Aorta (tissue), 5 donors: ENCODE measurements around the gene SENP1. TPM values are rescaled to one million over a fixed set of nuclear protein-coding genes. Genes with fewer than 3 reads are reported as not detected.

Source experiments
- ATAC-seq: fragments of 200-7000 bp; cut with Tn5 transposase; one replicate; pipeline ENCODE4 v1.9.1; 2022; ENCODE audit warnings: moderate library complexity; ENCODE audit not compliant: low FRiP score
- DNase-seq, 2 donors: peaks; one replicate each; pipeline ENCODE4 v3.0.0-alpha.2; 2020
- H3K27ac ChIP-seq, 2 donors: one replicate each; pipeline ENCODE4 v1.5.1; 2013; ENCODE audit warnings: low read length in 2 of 2, mild to moderate bottlenecking in 2 of 2, moderate library complexity in 2 of 2, control low read depth in 1 of 2, inconsistent platforms in 1 of 2, low read depth in 1 of 2
- H3K27me3 ChIP-seq, 2 donors: one replicate each; pipeline ENCODE4 v1.6.1; 2013; ENCODE audit warnings: control low read depth in 1 of 2, low read length in 1 of 2, mild to moderate bottlenecking in 1 of 2, moderate library complexity in 1 of 2; ENCODE audit not compliant: insufficient read depth in 2 of 2, control insufficient read depth in 1 of 2
- H3K36me3 ChIP-seq, 2 donors: one replicate each; pipeline ENCODE4 v1.6.1; 2013; ENCODE audit warnings: control low read depth in 1 of 2, low read length in 1 of 2, mild to moderate bottlenecking in 1 of 2; ENCODE audit not compliant: insufficient read depth in 2 of 2, control insufficient read depth in 1 of 2
- H3K4me1 ChIP-seq, 2 donors: one replicate each; pipeline ENCODE4 v1.6.1; 2013; ENCODE audit warnings: low read length in 2 of 2, control low read depth in 1 of 2, mild to moderate bottlenecking in 1 of 2, moderate library complexity in 1 of 2; ENCODE audit not compliant: insufficient read depth in 2 of 2, control insufficient read depth in 1 of 2
- H3K4me3 ChIP-seq, 2 donors: one replicate each; pipeline ENCODE4 v1.5.1; 2013; ENCODE audit warnings: low read length in 2 of 2, control low read depth in 1 of 2, mild to moderate bottlenecking in 1 of 2
- H3K9me3 ChIP-seq: one replicate; pipeline ENCODE4 v1.6.1; 2013; ENCODE audit warnings: mild to moderate bottlenecking, low read length; ENCODE audit not compliant: control insufficient read depth
- WGBS, 2 donors: extraction: QIAGEN DNeasy Blood & Tissue Kit; methylation state at CpG; one replicate each; pipeline ENCODE4 v1.1.7; 2013; 5-methylcytosine and 5-hydroxymethylcytosine counted together
- intact Hi-C, 2 donors: fragments of 100-400 bp; cut with DNase I; formaldehyde crosslinking; loops; one replicate each; pipeline versions ENCODE4 v1.14.2 to v1.15.0; 2022
- polyA plus RNA-seq, 2 donors: library from polyadenylated mRNA; stranded (reverse); fragments of 200-250 nt; gene quantifications; one replicate each; pipeline ENCODE4 v1.2.3, GENCODE V29; 2013
- total RNA-seq, 2 donors: library from RNA; stranded (reverse); fragmentation: NEBNext Ultra II Directional; extraction: Animal tissue kit (Norgen Biotek cat#: 25700); gene quantifications; one replicate each; pipeline ENCODE4 v1.2.1, GENCODE V29; 2021
- donor health status: healthy with polysubstance abuse.
- donor health status: Bipolar disorder and iron deficiency.
- donor health status: DM: no; HTN: no; CAD: no.
- donor health status: DM: no; HTN: no; CAD: no.
- donor health status: DM: yes; HTN: yes; CAD: no.

Gene SENP1
- total and polyA plus RNA-seq, 4 donors, result 6.0 to 23.0 (median 13.4) TPM

DNA sequence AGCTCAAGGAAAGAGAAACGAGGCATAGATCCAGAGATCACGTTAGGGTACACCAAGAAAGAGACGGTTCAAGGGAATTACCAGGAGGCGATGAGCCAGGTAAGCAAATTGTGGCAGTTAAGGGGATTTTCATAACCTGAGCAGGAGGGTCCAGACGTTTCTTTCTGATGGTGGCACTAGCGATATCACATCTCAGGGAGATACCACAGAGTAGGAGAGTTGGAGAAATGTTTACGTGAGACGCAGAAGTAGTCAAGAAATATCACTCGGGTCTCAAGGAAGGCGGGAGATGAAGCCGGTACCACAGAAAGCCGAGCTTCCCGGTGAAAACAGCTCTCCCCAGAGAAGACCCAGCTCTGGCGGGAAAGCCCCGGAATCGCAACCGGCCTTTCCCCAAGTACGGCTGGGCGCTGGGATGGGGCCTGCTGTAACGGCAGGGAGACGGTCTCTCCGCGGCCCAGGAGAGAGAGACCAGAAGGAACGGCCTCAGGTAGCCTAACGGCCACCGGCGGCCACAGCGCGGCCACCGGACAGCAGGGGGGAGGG lies 485 bp downstream of the SENP1 start:
- Histone ChIP-seq H3K27ac (peak overlapping the region in 1 of 2 donors; percentile 6), H3K9me3 (no peaks in the 10 kb centered on the region), H3K4me1 (peaks cover 2 to 4% of the 10 kb centered on the region in 2 donors), H3K36me3 (no peaks in the 10 kb centered on the region), H3K27me3 (no peaks in the 10 kb centered on the region), H3K4me3 (peak overlapping the region; percentile 54 to 65)
- 0% methylated on average over 30 of the region's 30 CpGs for WGBS, 2 donors
- DNase-seq, result no peak
- ATAC-seq, result peak; percentile 15
- intact Hi-C loops, result loop anchor here in 1 of 2 donors (5.0 kb wide), 1 partner anchor 52 kb away; the partner anchor contains the start of gene ASB8

DNA sequence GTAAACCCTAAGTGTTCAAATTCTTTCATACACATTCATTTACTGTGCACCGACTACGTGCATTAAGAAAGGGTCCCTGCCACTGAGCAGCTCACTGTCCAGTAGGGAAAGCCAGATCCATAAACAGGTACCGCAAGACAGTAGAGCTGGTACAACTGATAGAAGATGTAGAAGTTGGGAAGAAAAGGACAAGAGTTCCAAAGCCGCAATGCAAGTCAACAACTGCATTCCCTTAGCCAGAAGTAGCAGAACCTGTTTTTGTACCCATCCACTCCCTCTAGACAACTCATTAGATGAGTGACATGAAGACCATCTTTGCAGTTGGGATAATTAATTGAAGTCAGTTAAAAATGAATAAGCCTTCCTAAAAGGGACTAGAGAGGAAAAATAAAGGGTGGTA lies 1.3 kb downstream of the SENP1 start:
- Histone ChIP-seq H3K27ac (no peak overlapping the region), H3K27me3 (no peaks in the 10 kb centered on the region), H3K4me1 (peaks cover 2 to 4% of the 10 kb centered on the region in 2 donors), H3K36me3 (no peaks in the 10 kb centered on the region), H3K9me3 (no peaks in the 10 kb centered on the region), H3K4me3 (peak overlapping the region in 1 of 2 donors; percentile 54)
- WGBS, 2 donors, result 57 to 63% methylated on average over 4 of the region's 4 CpGs
- intact Hi-C loops, result no loop called here
- DNase-seq (no peak), ATAC-seq (no peak)

DNA sequence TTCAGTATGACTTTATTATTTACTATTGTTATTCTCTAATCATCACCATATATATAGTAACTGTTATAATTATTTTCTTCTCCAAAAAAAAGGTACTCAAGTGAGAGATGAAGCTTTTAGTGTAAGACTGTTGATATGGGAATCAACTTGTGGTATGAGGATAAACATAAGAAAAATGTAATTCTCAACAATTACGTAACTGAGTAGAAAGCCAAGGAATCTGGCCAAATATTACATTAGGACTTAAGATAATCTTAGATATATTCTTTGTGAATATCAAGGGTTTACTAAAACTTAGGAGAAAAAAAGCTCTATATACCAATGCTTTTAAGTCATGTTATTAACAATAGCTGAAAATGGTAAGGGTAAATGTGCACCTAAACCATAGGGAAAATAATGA lies 13.3 kb downstream of the SENP1 start:
- H3K4me1 ChIP-seq, result no peaks in the 10 kb centered on the region
- ATAC-seq (no peak), DNase-seq (no peak)
- H3K27ac ChIP-seq, result no peak overlapping the region
- no peak overlapping the region for H3K4me3 ChIP-seq
- H3K36me3 ChIP-seq, result peaks cover 0 to 4% of the 10 kb centered on the region in 2 donors
- intact Hi-C loops, result no loop called here
- H3K27me3 ChIP-seq, result no peaks in the 10 kb centered on the region
- WGBS, 2 donors, result 7 to 8% methylated on average over 1 of the region's 1 CpG
- H3K9me3 ChIP-seq, result no peaks in the 10 kb centered on the region

DNA sequence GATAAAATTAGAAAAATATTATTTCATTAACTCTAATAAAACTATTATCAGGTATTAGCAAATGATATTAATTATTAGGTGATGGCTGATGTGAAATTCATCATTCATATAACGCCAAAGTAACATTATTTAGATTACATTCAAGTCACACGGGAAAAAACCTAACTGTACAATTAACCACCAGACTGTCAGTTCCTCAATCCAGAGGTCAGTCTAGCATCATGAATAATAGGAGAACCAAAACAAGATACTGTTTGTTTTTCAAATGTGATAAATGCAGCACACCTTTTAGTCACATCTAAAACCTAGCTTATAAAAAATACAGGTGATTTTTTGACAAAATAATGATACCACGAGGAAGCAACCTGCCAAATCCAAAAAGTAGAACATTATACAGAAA lies 19.6 kb downstream of the SENP1 start:
- Histone ChIP-seq H3K27ac (no peak overlapping the region), H3K27me3 (no peaks in the 10 kb centered on the region), H3K9me3 (no peaks in the 10 kb centered on the region), H3K36me3 (peaks cover 0 to 3% of the 10 kb centered on the region in 2 donors), H3K4me3 (no peak overlapping the region), H3K4me1 (no peaks in the 10 kb centered on the region)
- 82 to 84% methylated on average over 3 of the region's 3 CpGs for WGBS, 2 donors
- no peak for DNase-seq
- no peak for ATAC-seq
- intact Hi-C loops, result no loop called here

- Histone ChIP-seq H3K4me3 (no peak overlapping the region), H3K27ac (no peak overlapping the region), H3K27me3 (no peaks in the 10 kb centered on the region), H3K4me1 (no peaks in the 10 kb centered on the region), H3K9me3 (no peaks in the 10 kb centered on the region), H3K36me3 (peaks cover 0 to 5% of the 10 kb centered on the region in 2 donors)
- ATAC-seq (no peak), DNase-seq (no peak)
- WGBS, 2 donors, result 85 to 92% methylated on average over 12 of the region's 12 CpGs
- intact Hi-C loops, result loop anchor here in 1 of 2 donors (5.0 kb wide), 1 partner anchor 82 kb away; no protein-coding TSS in a partner anchor
Observed at GRCh38 chr12:48084841-48085460, 20.9 kb downstream of the SENP1 start.

GRCh38 chr12:48084066-48084465 lies 21.8 kb downstream of the SENP1 start:
- Histone ChIP-seq H3K4me1 (no peaks in the 10 kb centered on the region), H3K4me3 (no peak overlapping the region), H3K27me3 (no peaks in the 10 kb centered on the region), H3K9me3 (no peaks in the 10 kb centered on the region), H3K36me3 (peaks cover 0 to 4% of the 10 kb centered on the region in 2 donors), H3K27ac (no peak overlapping the region)
- DNase-seq (no peak), ATAC-seq (no peak)
- WGBS, 2 donors, result 17 to 18% methylated on average over 1 of the region's 1 CpG
- intact Hi-C loops, result loop anchor here in 1 of 2 donors (5.0 kb wide), 1 partner anchor 83 kb away; no protein-coding TSS in a partner anchor

- intact Hi-C loops, result loop anchor here in 1 of 2 donors (5.0 kb wide), 1 partner anchor 86 kb away; no protein-coding TSS in a partner anchor
- no peak overlapping the region for H3K27ac ChIP-seq
- WGBS, 2 donors, result 96 to 97% methylated on average over 3 of the region's 3 CpGs
- H3K27me3 ChIP-seq, result no peaks in the 10 kb centered on the region
- no peaks in the 10 kb centered on the region for H3K4me1 ChIP-seq
- DNase-seq, result no peak
- peaks cover 0 to 2% of the 10 kb centered on the region in 2 donors for H3K36me3 ChIP-seq
- H3K4me3 ChIP-seq, result no peak overlapping the region
- no peak for ATAC-seq
- H3K9me3 ChIP-seq, result no peaks in the 10 kb centered on the region
Observed at GRCh38 chr12:48080821-48081220, 25.1 kb downstream of the SENP1 start.

DNA sequence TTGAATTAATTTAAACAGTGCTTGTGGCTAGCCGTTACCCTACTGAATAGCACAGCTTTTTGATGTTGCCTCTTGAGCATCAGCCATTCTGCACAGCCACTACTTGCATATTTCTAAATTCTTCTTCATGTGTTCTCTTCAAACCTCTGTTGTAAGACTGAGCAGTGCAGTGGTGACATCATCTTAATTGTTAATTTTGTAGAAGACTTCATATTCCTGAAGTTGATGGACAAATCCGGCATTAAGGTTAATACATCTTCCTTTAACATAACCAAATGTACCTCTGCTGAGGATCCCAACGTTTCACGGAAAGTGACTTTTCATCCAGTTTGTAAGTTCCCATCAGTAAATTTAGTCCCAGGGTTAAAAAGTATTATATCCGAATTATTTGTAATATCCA lies 25.6 kb downstream of the SENP1 start:
- Histone ChIP-seq H3K4me3 (no peak overlapping the region), H3K9me3 (no peaks in the 10 kb centered on the region), H3K27me3 (no peaks in the 10 kb centered on the region), H3K4me1 (no peaks in the 10 kb centered on the region), H3K36me3 (peaks cover 0 to 2% of the 10 kb centered on the region in 2 donors), H3K27ac (no peak overlapping the region)
- intact Hi-C loops, result loop anchor here in 1 of 2 donors (5.0 kb wide), 1 partner anchor 87 kb away; no protein-coding TSS in a partner anchor
- DNase-seq, result no peak
- 88 to 89% methylated on average over 5 of the region's 5 CpGs for WGBS, 2 donors
- no peak for ATAC-seq

DNA sequence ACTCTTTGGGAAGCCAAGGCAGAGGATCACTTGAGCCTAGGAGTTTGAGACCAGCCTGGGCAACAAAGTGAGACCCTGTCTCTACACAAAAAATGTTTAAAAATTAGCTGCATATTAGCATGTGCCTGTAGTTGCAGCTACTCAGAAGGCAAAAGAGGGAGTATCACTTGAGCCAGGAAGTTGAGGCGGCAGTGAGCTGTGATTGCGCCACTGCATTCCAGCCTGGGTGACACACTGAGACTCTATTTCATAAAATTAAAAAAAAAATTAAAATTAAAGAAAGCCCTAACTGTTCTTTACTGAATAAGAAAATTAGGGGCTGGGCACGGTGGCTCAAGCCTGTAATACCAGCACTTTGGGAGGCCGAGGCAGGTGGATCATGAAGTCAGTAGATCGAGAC lies 27.0 kb downstream of the SENP1 start:
- peaks cover 0 to 2% of the 10 kb centered on the region in 2 donors for H3K36me3 ChIP-seq
- DNase-seq (no peak), ATAC-seq (no peak)
- intact Hi-C loops, result no loop called here
- H3K27ac ChIP-seq, result no peak overlapping the region
- H3K4me3 ChIP-seq, result no peak overlapping the region
- 94 to 95% methylated on average over 5 of the region's 5 CpGs for WGBS, 2 donors
- no peaks in the 10 kb centered on the region for H3K4me1 ChIP-seq
- no peaks in the 10 kb centered on the region for H3K27me3 ChIP-seq
- H3K9me3 ChIP-seq, result no peaks in the 10 kb centered on the region
